Activated naive CD4-positive, alpha-beta T cell treated with anti-CD3 and anti-CD28 coated beads, Interleukin-2, amount 10 ng/mL, durations not matched to agents 7 days and 5 days (primary cell): ENCODE data around the gene NR1I3.
"Not testable (repeated sequence)": the region's sequence is repeated elsewhere in the genome, so short reads cannot be mapped to it uniquely, and the experiment has no call there.

Experiments
- CTCF ChIA-PET: fragments of 350-600 bp; sonication (Branson Sonifier 250); formaldehyde crosslinking; loops from one replicate; lab custom pipeline; 2021; ENCODE audit warnings: antibody characterized with exemption; lab: Charles Lee
- DNase-seq: peaks from one replicate; pipeline ENCODE4 v3.0.0-alpha.2; 2020
- H3K27ac Mint-ChIP-seq: one replicate; pipeline ENCODE4 v1.8.0; 2021; ENCODE audit warnings: mild to moderate bottlenecking, moderate library complexity, mixed read lengths
- H3K27me3 Mint-ChIP-seq: one replicate; pipeline ENCODE4 v1.8.0; 2021; ENCODE audit warnings: mild to moderate bottlenecking, mixed read lengths
- H3K36me3 Mint-ChIP-seq: one replicate; pipeline ENCODE4 v1.8.0; 2021; ENCODE audit warnings: mixed read lengths
- H3K4me1 Mint-ChIP-seq: one replicate; pipeline ENCODE4 v1.8.0; 2021; ENCODE audit warnings: mixed read lengths
- H3K4me3 Mint-ChIP-seq: one replicate; pipeline ENCODE4 v1.8.0; 2021; ENCODE audit warnings: mild to moderate bottlenecking, moderate library complexity, mixed read lengths
- H3K9me3 Mint-ChIP-seq: one replicate; pipeline ENCODE4 v1.8.0; 2021; ENCODE audit warnings: mixed read lengths

The NR1I3 gene

GRCh38 chr1:161259765-161260164 lies 21.8 kb upstream of the NR1I3 start:
- peaks cover 70% of the 10 kb centered on the region for H3K27me3 Mint-ChIP-seq
- H3K4me1 Mint-ChIP-seq, result peaks cover 30% of the 10 kb centered on the region
- H3K4me3 Mint-ChIP-seq, result peak overlapping the region; percentile 42
- no peak for DNase-seq
- CTCF ChIA-PET, result no interaction called here
- peaks cover 14% of the 10 kb centered on the region for H3K36me3 Mint-ChIP-seq
- H3K27ac Mint-ChIP-seq, result no peak overlapping the region
- peaks cover 17% of the 10 kb centered on the region for H3K9me3 Mint-ChIP-seq

GRCh38 chr1:161259345-161259702 lies 21.3 kb upstream of the NR1I3 start:
- H3K27me3 Mint-ChIP-seq, result peaks cover 70% of the 10 kb centered on the region
- CTCF ChIA-PET, result interaction anchor here (1.5 kb wide), 1 partner anchor 19 kb away, joined by 4 read pairs; no protein-coding TSS in a partner anchor
- no peak for DNase-seq
- peaks cover 14% of the 10 kb centered on the region for H3K36me3 Mint-ChIP-seq
- peaks cover 30% of the 10 kb centered on the region for H3K4me1 Mint-ChIP-seq
- H3K9me3 Mint-ChIP-seq, result peaks cover 17% of the 10 kb centered on the region
- peak overlapping the region; percentile 42 for H3K4me3 Mint-ChIP-seq
- H3K27ac Mint-ChIP-seq, result no peak overlapping the region

DNA sequence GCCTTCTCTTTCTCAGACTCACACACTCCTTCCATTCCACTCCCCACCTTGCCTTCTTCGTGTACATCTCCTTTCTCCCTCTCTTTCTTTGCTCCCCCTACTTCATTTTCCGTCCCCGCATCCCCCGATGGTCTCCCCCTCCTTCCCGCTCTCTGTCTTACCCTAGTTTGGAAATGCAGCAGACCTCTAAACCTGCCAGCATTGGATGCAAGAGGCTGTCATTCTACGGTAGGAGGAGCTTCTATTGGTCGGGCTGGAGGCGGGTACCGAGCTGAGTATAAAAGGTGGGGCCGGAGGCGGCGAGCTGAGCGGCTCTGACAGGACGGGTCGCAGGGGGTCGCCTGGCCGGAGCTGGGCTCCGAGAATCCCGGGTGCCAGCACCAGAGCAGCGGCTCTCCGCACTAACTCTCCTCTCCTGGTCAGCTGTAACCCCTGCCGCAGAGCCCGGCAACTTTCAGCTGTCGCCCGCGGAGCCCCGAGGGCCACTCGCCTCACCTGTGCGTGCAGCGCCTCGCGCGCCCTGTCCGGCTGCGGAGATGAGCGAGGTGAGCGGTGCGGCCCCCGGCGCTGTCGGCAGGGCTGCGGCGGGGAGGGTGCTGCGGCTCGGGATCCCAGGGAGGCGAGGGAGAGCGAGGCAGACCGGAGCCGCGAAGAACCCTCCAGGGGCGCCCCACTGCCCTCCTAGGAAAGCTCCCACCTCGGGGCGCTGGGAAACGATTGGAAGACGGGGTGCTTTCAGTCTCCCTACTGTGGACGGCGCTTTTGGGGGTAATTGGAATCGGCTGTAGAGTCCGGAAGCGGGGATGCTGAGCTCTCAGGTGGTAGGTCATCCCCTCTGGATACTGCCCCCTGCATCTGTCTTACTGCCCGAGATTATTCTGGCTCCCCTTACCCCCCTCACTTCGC lies 20.7 kb upstream of the NR1I3 start, which contains the start of gene PCP4L1:
Gene PCP4L1, plus strand, starts transcription at position 307 of the 906 bp plus-strand sequence. Its CDS starts 230 bp downstream, at position 537.
- Mint-ChIP-seq H3K36me3 (peaks cover 14% of the 10 kb centered on the region), H3K9me3 (peaks cover 17% of the 10 kb centered on the region), H3K27me3 (peaks cover 68% of the 10 kb centered on the region), H3K4me3 (peak within 1 kb of the TSS; percentile 42), H3K4me1 (peaks cover 30% of the 10 kb centered on the region), H3K27ac (no peak within 1 kb of the TSS)
- CTCF ChIA-PET, result interaction anchor here (0.8 to 1.5 kb wide), 4 partner anchors 19 to 125 kb away, joined by 3 to 4 read pairs (median 3); partner anchors contain the start of gene TOMM40L
- peak; percentile 64 for DNase-seq

DNA sequence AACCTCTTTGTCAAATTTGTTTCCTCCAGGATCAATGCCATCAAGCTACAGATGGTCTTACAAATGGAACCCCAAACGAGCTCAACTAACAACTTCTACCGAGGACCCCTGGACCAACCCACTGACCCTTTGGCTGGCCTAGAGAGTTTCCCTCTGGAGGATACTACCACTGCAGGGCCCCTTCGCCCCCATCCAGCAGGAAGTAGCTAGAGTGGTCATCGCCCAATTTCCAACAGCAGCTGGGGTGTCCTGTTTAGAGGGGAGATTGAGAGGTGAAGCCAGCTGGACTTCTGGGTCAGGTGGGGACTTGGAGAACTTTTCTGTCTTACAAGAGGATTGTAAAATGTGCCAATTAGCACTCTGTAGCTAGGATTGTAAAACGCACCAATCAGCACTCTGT lies 19.1 kb upstream of the NR1I3 start:
- H3K4me3 Mint-ChIP-seq, H3K27ac Mint-ChIP-seq, DNase-seq: not testable (repeated sequence)
- peaks cover 17% of the 10 kb centered on the region for H3K9me3 Mint-ChIP-seq
- H3K36me3 Mint-ChIP-seq, result peaks cover 14% of the 10 kb centered on the region
- peaks cover 30% of the 10 kb centered on the region for H3K4me1 Mint-ChIP-seq
- CTCF ChIA-PET, result interaction anchor here (1.5 kb wide), 1 partner anchor 34 kb away, joined by 3 read pairs; no protein-coding TSS in a partner anchor
- H3K27me3 Mint-ChIP-seq, result peaks cover 60% of the 10 kb centered on the region

DNA sequence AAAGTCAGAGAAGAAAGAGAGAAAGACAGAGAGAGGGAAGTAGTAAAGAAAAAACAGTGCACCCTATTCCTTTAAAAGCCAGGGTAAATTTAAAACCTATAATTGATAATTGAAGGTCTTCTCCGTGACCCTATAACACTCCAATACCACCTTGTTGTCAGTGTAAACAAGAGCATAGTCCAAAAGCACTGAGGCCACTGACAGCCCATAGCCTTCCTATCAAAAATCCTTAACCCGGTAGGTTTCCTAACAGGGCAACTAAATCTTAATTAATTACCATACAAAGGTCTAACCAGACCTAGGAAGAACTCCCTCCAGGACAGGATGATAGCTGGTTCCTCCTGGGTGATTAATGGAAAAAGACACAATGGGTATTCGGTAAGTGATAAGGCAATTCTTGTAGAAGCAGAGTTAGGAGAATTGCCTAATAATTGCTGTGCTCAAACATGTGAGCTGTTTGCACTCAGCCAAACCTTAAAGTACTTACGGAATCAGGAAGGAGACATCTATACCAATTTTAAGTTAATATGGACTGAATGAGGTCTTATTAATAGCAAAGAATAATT lies 18.0 kb upstream of the NR1I3 start:
- DNase-seq, H3K27ac Mint-ChIP-seq, H3K4me3 Mint-ChIP-seq: not testable (repeated sequence)
- peaks cover 24% of the 10 kb centered on the region for H3K4me1 Mint-ChIP-seq
- peaks cover 50% of the 10 kb centered on the region for H3K27me3 Mint-ChIP-seq
- CTCF ChIA-PET, result interaction anchor here (1.5 kb wide), 1 partner anchor 35 kb away, joined by 3 read pairs; no protein-coding TSS in a partner anchor
- H3K9me3 Mint-ChIP-seq, result peaks cover 17% of the 10 kb centered on the region
- H3K36me3 Mint-ChIP-seq, result peaks cover 14% of the 10 kb centered on the region

DNA sequence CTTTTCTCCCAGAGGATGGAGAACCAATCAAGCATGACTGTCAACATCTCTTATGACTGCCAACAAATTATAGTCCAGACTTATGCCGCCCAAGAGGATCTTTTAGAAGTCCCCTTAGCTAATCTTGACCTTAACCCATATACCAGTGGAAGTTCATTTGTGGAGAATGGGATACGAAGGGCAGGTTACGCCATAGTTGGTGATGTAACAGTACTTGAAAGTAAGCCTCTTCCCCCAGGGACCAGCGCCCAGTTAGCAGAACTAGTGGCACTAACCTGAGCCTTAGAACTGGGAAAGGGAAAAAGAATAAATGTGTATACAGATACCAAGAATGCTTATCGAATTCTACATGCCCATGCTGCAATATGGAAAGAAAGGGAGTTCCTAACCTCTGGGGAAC lies 17.3 kb upstream of the NR1I3 start:
- H3K9me3 Mint-ChIP-seq, result peaks cover 17% of the 10 kb centered on the region
- CTCF ChIA-PET, H3K4me3 Mint-ChIP-seq, H3K27ac Mint-ChIP-seq, DNase-seq: not testable (repeated sequence)
- H3K27me3 Mint-ChIP-seq, result peaks cover 48% of the 10 kb centered on the region
- peaks cover 18% of the 10 kb centered on the region for H3K4me1 Mint-ChIP-seq
- peaks cover 14% of the 10 kb centered on the region for H3K36me3 Mint-ChIP-seq

GRCh38 chr1:161251579-161251978 lies 13.6 kb upstream of the NR1I3 start:
- Mint-ChIP-seq H3K4me1 (no peaks in the 10 kb centered on the region), H3K36me3 (no peaks in the 10 kb centered on the region), H3K27ac (no peak overlapping the region), H3K9me3 (peaks cover 4% of the 10 kb centered on the region), H3K27me3 (peaks cover 11% of the 10 kb centered on the region), H3K4me3 (no peak overlapping the region)
- no peak for DNase-seq
- CTCF ChIA-PET, result no interaction called here

GRCh38 chr1:161250829-161251228 lies 12.8 kb upstream of the NR1I3 start:
- CTCF ChIA-PET, result interaction anchor here (1.9 kb wide), 1 partner anchor 41 kb away, joined by 7 read pairs; no protein-coding TSS in a partner anchor
- Mint-ChIP-seq H3K27me3 (peaks cover 9% of the 10 kb centered on the region), H3K27ac (no peak overlapping the region), H3K4me1 (no peaks in the 10 kb centered on the region), H3K36me3 (no peaks in the 10 kb centered on the region), H3K4me3 (no peak overlapping the region), H3K9me3 (no peaks in the 10 kb centered on the region)
- DNase-seq, result no peak

GRCh38 chr1:161250100-161250499 lies 12.1 kb upstream of the NR1I3 start:
- CTCF ChIA-PET, result interaction anchor here (1.9 kb wide), 1 partner anchor 41 kb away, joined by 7 read pairs; no protein-coding TSS in a partner anchor
- not testable (repeated sequence) for H3K27ac Mint-ChIP-seq, H3K9me3 Mint-ChIP-seq, H3K4me3 Mint-ChIP-seq, H3K27me3 Mint-ChIP-seq, H3K4me1 Mint-ChIP-seq, DNase-seq, H3K36me3 Mint-ChIP-seq

- Mint-ChIP-seq H3K27me3 (peaks cover 12% of the 10 kb centered on the region), H3K4me1 (no peaks in the 10 kb centered on the region), H3K27ac (no peak overlapping the region), H3K9me3 (no peaks in the 10 kb centered on the region), H3K4me3 (no peak overlapping the region), H3K36me3 (no peaks in the 10 kb centered on the region)
- CTCF ChIA-PET, result no interaction called here
- no peak for DNase-seq
These were observed 6.9 kb upstream of the NR1I3 start for GRCh38 chr1:161244888-161245287.

DNA sequence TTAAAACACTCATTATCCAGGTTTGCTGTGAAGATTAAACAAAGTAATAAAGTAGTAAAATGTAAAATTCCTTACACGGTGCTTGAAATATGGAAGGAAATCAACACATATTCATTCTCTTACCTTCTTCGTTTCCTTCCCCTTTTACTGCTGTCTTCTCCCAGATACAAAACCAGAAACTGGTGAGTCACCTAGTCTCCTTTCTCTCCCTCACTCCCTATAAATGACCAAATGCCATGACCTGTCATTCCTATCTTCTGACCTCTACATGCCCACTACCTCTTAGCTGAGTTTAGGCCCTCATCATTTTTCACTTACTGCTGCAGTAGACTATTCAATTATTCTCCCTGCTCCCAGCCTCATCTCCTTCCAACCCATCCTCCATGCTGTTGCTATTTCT lies 4.3 kb upstream of the NR1I3 start:
- H3K36me3 Mint-ChIP-seq, result no peaks in the 10 kb centered on the region

GRCh38 chr1:161241682-161242081 lies 3.7 kb upstream of the NR1I3 start:
- Mint-ChIP-seq H3K4me1 (no peaks in the 10 kb centered on the region), H3K36me3 (no peaks in the 10 kb centered on the region), H3K27me3 (peaks cover 26% of the 10 kb centered on the region), H3K27ac (no peak overlapping the region), H3K9me3 (no peaks in the 10 kb centered on the region), H3K4me3 (no peak overlapping the region)
- no peak for DNase-seq
- CTCF ChIA-PET, result interaction anchor here (1.7 kb wide), 1 partner anchor 14 kb away, joined by 4 read pairs; no protein-coding TSS in a partner anchor

More for the DNA sequence above, 4.3 kb upstream of the NR1I3 start:
- Mint-ChIP-seq H3K27ac (no peak overlapping the region), H3K4me1 (no peaks in the 10 kb centered on the region), H3K4me3 (no peak overlapping the region), H3K9me3 (no peaks in the 10 kb centered on the region), H3K27me3 (peaks cover 25% of the 10 kb centered on the region)
- DNase-seq, result no peak
- CTCF ChIA-PET, result interaction anchor here (1.7 kb wide), 1 partner anchor 14 kb away, joined by 4 read pairs; no protein-coding TSS in a partner anchor

- peaks cover 38% of the 10 kb centered on the region for H3K27me3 Mint-ChIP-seq
- no peaks in the 10 kb centered on the region for H3K36me3 Mint-ChIP-seq
- H3K4me1 Mint-ChIP-seq, result no peaks in the 10 kb centered on the region
- H3K4me3 Mint-ChIP-seq, result no peak overlapping the region
- CTCF ChIA-PET, result interaction anchor here (0.8 to 1.6 kb wide), 3 partner anchors 11 to 146 kb away, joined by 3 to 7 read pairs (median 3); partner anchors contain the start of gene TOMM40L
- no peaks in the 10 kb centered on the region for H3K9me3 Mint-ChIP-seq
- no peak overlapping the region for H3K27ac Mint-ChIP-seq
- DNase-seq, result no peak
These were observed 1.8 kb downstream of the NR1I3 start for GRCh38 chr1:161235957-161236775.
